GM18858 (cell line): ENCODE data around the gene LRRC25.

Source experiments
- ATAC-seq: cut with Tn5 transposase; IDR thresholded peaks from one replicate; pipeline ENCODE4 v1.9.1; 2021; ENCODE audit not compliant: unreplicated experiment

The LRRC25 gene

DNA sequence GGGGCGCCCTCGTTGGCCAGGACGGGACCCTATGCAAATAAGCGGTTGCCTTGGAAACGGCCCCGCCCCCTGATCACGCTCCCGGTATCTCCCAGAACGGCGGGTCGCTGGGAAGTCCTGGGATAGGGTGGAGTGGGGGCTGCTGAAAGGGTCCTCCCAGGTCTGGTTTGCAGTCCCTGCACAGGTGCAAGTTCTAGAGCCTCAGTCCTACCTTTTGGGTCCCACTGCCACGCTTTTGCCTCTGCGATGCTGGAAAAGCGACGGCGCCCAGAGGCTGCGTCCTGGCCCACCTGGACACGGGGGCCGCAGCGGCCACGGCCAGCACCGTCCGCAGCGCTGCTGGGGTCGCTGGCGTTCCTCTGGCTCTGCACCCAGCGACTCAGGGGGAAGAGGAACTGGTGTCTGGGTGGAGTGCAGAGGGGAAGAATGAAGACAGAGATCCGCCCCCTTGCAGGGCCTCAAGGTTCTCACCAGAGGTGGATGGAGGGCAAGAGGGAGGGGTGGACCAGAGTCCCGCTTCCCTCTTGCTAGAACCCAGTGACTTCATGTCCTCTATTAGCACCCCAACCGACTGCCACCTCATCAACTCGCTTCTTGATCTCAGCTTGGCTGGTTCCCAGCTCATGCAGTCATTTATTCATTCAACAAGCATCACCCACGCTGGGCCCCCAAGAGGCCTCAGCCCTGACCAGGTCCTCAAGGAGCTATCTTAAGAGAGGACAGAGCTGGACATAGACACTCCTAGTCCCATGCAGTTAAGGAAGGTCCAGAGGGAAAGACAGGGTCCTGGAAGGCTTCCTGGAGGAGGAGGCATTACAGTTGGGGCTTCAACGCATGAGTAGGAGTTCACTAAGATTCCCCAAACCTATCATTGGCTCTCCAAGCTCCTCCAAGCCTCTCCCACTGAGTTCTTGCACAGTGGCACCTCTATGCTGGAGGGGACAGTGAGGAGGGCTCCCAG, at the start of gene LRRC25:
LRRC25 (minus strand) TSS at position 381 of the 961 bp plus-strand sequence. CDS start 659 bp downstream, outside the sequence.
- ATAC-seq = no peak

DNA sequence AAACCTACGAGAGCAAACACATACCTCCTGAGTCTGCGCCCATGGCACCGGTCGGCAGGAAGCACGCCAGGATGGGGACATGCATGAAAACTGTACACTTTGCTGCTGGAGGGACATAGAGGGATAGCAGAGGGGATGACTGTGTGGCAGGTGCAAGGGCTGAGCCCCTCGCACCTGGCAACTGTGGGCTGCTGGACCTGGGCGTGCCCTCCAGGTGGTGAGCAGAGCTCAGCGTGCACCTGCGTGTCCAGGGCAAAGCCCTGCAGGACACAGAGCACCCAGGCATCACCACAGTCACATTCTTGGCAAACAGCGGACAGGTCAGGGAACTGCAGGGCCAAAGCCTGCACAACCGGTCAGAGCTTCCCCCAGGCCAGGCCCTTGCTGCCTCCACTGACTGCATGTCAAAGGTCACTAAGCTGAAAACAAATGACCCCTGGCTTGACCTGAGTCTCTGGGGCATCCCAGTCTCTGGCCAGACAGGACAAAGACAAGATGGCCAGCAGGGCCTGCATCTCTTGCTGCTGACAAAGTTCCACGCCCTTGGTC, 49.5 kb upstream of the LRRC25 start:
- ATAC-seq = no peak

DNA sequence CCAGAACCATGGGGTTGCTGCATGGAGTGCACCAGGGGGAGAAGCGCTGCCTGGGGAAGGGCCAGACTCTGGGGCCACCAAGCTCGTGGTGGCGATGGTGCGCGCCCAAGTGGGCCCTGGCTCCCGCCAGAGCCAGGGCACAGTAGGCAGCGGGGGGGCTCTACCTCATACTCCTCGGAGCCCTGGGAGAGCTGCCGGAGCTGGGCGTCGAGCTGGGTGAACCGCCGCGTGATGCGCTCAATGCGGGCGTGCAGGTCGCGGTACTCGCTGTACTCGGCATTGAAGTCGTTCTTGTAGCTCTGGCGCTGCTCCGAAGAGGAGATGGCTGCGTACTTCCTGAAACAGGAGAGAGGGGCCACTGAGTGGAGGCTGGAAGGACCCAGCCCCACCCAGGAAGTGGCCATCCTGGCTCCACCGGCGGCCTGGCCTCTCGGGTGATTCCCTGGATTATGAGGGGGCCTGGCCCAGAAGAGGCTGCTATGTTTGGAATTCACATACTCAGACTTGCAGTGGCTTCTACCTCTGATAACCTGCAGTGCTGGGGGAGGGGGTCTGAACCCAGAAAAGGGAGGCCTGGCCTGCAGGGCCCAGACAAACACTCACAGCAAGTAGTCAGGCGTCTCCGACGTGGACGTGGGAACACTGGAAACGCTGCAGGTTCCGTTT, 48.9 kb upstream of the LRRC25 start:
- no peak for ATAC-seq

DNA sequence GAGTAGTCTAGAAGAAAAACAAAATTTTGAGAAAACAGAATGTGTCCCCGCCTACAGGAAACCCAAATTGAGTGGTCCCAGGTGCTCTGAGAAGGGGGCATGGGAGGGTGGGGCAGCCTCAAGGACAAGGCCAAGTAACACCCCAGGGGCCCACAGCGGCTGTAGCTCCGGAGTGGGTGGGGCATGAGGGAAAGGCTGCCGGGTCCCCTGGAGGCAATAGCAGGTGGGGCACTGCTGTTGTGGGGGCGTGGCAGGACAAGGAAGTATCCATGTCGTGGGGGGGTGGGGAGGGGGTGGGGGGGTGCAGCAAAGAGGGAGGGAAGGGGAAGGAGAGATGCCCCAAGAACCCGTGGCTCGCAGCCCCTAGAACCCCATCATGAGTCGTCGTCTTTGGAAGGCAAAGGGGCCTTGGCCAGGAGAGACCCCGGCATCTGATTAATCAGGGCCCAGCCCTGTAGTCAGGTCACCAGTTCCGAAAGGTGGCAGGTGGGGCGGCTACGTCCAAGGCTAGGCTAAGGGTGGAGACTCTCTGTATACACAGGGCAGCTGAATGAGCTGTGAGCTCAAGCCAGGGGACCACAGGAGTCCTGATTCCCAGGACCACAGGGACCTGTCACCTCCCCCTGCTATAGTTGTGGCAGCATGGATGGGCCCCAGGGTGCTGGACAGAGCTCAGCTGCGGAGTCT, 48.0 kb upstream of the LRRC25 start:
- ATAC-seq = no peak

DNA sequence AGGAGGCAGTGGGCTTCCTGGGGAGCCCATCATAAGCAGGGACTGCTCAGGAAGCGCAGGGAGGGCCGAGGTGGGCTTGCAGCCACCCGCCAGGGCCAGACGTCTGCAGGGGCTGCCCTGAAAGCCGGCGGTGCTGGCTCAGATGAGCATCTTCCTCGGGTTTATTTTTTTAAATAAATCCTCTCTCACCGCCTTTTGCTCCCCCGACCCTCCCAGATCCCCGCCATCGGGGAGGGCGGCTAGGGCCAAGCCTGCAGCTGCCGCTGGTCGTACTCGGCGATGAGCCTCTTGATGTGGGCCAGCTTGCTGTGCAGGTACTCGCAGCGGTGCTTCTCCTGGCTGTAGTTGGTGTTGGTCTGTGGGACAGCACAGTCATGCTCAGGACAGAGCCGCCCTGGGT, 47.1 kb upstream of the LRRC25 start:
- no peak for ATAC-seq

DNA sequence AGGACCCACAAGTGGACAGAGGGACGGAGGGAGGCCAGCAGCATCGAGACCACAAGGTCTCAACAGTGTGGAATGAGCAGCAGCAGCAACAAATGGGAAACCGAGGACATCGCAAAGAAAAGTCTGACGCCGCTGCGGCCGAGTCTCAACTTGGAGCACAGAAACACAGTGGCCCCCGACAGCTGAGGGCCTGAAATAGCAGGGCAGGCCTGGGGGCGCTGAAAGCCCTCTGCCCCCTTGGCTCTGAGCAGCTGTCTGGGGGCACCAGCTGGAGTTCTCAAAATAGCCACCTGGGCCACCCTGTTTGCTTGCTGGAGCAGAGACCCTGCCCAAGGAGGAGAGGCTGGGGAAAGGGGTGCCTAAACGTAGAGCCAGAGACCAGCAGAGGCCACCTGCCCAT, 46.4 kb upstream of the LRRC25 start:
- no peak for ATAC-seq

DNA sequence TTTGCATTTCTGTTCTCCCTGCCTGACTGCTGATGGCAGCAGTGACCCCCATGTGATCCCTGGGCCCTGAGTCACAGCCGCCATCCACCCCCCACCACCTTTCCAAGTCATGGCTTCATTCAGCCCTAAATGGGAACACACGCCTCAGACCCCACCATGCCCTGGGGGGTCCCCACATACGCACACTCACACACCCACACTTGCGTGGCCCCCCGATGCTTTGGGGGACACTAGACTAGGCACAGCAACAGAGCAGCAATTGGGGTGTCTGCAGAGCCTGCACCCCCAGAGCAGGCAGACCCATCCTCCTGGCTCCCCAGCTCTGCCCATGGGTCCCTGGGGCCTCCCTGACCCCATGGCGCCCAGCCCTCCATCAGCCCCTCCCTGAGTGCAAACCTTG, 46.0 kb upstream of the LRRC25 start:
- ATAC-seq = no peak

DNA sequence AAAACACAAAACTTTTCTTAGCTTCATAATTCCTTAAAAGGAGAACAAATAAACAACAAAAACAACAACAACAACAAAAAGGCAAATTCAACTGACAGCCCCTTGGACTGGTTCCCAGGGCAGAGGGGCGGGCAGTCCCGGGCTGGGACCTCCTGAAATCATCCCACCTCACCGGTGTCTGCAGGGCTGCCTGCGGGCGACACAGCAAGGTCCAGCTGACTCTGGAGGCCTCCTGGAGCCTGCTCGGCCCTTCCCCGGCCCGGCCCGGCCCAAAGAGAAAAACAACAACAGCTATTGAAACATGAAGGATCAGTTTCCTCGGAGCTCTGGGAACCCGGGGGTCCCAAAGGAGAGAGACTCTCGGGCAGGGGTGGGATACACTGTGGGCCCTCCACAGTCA, 45.5 kb upstream of the LRRC25 start:
- ATAC-seq = no peak

DNA sequence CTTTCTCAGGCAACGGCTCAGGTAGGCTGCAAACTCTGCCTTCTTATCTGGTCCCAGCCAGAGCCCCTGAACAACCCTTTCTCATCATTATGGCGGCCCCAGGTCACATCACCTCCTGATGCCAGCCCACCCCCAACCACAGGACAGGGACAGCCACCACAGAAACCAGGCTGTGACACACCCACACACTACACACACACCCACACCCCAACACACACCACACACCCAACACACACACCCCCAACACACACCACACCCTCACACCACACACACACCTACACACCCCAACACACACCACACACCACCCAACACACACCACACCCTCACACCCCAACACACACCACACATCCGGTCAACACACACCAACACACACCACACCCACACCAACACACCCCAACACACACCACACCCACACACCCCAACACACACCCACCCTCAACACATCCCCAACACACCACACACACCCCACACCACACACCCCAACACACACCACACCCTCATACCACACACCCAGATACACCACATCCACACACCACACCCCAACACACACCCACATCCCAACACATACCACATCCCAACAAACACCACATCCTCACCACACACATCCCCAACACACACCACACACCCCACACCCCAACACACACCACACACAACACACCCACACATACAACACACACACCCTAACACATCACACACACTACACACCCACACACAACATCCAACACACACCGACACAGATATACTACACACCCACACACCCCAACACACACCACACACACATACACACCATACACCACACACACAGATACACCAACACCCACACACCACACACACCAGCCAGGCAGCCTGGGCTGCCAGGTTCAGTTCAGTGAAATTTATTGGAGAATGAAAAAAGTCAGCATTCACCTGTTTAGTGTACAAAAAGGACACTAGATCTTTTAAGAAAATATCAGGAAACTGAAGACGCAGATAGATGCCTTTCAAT, 44.7 kb upstream of the LRRC25 start:
- no peak for ATAC-seq

DNA sequence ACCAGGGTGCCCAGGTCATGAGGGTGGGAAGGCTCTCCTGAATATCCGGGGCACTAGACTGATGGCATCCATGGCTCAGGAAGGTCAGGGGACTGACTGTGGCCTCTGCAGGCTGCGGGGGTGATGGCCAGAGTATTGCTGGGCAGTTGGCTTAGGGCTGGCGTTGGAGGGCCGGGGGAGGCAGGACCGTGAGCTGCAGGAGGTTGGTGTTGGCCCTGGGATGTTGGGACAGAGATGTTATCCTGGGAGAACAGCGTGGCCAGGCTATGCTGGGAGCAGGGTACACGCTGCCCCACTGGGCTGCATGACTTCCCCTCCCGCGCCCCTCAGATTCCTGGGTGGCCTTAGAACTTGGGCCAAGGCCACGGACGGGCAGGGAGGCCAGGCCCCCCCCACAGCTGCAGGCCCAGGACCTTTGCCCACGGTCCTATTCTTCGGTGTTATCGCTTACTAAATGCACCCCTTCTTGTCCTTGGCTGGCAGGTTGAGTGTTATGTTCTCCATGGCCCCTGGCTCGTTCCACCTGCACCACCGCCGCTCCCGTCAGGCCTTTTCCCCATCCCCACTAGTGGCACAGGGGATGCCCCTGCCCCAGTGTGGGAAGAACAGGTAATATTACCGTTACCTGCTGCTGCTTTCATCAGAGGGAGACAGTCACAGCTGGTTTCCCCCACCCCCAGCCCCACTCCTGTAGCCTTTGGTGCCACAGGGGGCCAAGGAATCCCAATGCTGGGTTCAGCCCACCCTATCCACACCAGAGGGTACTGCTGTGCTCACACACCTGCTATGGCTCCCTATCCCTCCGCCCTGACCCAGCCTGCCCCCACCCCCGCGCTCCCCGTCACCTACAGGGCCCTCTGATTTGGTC, 43.7 kb upstream of the LRRC25 start:
- ATAC-seq = no peak

DNA sequence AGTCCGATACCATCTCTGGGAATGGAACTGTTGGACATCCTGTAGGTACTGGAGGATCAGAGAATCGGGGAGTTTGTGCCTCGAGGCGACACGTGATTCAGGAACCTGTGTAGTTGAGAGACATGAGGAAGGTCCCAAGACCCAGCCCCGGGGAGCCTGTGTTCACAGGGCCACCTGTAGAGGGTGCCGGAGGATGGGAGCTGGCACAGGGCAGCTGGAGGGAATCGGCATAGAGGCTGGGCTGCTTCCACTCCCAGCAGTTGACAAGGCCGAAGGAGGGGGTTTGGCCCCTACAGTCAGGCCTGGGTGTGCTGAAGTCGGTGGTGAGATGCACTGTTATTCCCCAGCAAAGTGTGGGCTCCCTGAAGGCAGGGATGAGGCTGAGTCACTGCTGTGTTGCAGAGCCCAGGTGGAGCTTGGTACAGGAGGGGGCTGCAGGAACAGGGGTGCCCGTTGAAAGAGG, 43.0 kb upstream of the LRRC25 start:
- ATAC-seq = no peak

DNA sequence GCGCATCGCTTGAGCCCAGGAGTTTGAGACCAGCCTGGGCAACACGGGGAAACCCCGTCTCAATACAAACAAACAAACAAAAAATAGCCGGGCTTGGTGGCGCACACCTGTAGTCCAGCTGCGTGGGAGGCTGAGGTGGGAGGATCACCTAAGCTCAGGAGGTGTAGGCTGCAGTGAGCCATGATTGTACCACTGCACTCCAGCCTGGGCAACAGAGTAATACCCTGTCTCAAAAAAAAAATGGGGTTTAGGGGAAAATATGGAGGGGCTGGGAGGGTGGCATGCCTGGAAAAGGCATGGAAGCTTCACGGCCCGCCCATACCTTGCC, 42.5 kb upstream of the LRRC25 start:
- no peak for ATAC-seq

DNA sequence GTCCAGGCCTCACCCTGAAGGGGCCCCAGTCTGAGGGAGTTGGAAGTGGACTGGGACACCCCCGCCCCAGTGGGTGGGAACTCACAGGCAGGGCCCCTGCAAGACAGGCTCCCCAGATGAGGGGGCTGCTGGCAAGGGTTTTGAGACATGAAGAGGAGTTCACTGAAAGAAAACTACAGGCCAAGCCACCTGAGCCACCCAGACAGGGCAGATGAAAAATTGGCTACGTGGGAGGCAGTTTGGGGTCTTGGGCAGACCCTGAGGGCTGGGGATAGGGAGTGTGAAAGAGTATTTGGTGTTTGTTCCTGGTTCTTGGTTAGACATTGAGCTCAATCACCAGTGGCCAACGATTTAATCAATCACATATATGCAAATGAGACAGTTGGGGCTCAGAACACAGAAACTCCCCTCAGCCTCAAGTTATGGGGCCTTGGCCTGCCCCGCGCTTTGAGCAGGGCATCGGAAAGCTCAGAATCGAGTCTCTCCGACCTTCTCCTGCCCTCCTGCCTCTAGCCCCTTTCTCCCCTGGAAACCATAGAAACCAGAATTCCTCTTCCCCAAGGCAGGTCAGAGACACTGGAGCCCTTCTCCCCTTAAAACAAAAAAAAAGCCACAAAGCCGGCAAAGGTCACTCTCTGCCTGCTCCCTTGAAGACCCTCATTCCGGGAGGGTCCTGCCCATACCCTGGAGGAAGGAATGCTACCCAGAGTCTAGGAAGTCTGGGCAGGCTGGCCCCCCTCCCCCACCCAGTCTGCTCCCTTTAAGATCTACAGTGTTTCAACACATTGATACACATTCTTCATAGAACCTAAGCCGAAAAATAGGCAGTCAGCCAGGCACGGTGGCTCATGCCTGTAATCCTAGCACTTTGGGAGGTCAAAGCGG, 41.8 kb upstream of the LRRC25 start:
- no peak for ATAC-seq

DNA sequence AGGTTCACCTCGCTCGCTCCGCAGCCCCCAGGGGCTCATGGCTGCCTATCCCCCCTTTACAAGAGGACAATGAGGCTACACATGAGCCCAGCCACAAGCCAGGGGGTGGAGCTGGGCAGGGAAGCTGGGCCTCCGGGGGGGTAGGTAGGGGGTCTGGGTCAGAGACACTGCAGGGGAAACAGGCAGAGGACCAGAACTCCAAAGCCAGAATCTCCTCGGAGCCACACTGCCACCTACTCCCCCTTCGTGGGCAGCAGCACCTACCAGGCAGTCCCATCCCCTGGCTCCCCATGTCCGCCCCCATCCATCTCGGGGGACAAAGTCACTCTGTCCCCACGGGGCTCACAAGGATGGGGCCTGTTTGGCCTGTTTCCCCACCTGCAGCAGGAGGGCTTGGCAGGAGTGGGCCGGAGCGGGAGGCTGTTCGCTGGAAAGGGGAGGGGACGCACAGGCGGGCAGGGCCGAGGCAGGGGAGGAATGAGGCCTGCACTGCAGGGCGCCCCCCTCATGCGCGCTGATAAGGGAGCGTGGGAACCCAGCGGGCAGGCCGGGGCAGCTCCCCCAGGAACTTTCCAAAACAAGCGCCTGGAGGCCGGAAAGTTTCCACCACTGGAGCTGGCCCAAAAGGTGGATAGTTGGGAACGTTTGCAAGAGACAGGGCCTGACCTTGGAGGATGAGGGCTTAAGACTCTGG, 41.1 kb upstream of the LRRC25 start:
- ATAC-seq = no peak

DNA sequence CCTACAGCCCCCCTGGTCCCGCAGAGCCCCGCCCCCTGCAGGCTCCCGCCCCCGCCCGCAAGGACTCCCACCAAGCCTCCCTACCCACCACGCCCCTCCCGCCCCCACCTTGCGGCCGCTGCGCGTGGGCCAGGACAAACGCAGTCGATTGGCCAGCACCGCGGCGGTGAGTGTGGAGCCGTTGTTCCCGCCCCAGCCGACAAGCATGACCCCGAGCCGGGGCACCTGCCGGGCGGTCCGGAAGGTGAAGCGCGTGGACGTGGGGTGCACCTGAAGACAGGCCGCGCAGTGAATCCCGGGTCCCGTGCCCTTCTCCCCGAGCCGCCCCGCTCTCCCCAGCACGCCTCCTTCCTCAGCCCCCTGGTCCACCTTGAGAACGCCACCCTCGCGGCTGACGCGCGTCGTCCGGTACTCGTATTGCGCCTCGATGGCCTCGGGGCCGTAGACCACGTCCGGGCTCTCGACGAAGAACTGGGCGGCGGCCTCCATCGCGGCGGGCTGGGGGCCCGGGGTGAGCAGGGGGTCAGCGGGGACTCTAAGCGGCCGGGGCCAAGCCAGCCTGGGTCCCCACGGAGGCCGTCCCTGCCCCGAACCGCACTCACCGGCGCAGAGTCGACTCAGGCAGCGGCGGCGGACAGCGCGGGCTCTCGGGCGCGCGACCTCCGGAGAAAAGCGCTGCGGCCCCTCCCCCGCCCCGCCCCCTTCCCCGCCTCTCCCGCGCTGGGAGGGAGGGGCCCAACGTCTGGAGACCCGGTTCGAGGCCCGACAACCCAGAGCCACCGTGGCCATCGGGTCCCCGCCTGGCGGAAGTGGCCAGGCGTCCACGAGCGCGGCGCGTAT, 40.3 kb upstream of the LRRC25 start, which contains the start of gene ISYNA1:
ISYNA1 (minus strand) TSS at position 643 of the 840 bp plus-strand sequence; CDS start at position 489, 154 bp downstream.
- ATAC-seq = no peak

DNA sequence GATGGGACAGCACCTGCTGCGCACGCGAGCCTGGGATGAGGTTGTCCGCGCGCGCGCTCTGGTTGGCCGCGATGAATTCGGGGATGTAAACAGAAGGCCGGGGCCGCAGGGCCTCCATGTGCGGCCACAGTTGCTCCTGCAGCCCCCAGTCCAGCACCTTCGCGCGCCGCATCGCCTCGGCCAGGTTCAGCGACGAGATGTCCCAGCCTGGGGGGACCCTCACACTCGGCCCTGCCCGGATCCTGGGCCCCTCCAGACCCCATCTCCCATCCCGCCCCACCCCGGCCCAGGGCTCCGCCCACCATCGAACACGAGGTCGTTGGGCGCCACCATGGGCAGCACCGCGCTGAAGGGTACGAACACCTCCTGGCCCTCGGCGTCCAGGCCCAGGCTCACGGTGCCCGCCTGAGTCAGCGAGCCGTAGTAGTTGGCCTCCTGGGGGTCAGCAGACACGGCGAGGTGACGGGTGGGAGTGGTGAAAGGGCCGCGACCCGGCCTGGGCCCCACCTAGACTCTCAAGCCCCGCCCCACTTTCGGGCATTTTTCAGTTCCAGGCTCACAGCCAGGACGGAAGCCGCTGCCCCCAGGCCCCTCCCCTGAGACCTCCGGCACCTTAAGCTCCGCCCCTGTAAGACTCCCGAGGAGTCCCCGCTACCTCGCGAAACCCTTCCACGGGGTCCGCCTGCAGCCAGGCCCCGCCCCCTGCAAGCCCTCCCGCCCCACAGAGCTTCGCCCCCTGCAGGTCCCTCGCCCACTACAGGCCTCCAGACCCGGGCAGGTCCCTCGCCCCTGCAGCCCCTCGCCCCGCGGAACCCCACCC, 39.5 kb upstream of the LRRC25 start:
- no peak for ATAC-seq
